ENCODE results near the gene SRSF9.

SRSF9 gene

DNA sequence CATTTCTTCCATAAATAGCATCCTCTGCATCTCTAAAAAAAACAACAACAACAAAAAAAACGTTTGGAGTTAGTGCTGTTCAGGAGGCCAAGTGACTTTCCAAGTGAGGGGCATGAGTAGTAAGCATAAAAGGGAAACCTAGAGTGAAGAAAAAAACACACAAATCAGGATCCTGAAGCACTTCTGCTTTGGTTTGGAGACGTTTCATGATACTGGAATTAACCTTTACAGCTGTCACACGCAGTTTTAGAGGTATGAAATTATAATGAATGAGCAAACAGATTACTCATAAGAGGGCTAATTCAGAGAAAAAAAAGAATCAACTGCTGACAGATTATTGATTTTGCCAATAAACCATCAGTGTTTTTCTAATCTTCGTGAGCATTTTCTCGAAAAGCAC, 3.8 kb downstream of the SRSF9 start:
- TF ChIP-seq, protein P1, sequence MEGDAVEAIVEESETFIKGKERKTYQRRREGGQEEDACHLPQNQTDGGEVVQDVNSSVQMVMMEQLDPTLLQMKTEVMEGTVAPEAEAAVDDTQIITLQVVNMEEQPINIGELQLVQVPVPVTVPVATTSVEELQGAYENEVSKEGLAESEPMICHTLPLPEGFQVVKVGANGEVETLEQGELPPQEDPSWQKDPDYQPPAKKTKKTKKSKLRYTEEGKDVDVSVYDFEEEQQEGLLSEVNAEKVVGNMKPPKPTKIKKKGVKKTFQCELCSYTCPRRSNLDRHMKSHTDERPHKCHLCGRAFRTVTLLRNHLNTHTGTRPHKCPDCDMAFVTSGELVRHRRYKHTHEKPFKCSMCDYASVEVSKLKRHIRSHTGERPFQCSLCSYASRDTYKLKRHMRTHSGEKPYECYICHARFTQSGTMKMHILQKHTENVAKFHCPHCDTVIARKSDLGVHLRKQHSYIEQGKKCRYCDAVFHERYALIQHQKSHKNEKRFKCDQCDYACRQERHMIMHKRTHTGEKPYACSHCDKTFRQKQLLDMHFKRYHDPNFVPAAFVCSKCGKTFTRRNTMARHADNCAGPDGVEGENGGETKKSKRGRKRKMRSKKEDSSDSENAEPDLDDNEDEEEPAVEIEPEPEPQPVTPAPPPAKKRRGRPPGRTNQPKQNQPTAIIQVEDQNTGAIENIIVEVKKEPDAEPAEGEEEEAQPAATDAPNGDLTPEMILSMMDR (IDR thresholded peaks at IDR 0.05; ENCODE audit: extremely low read depth, insufficient read depth, missing control alignments), result no peak
- in situ Hi-C loops (cut with MboI; ENCODE audit: low pct_unique_long_range_greater_than_20kb, low sequenced_read_pairs, unreplicated experiment), result no loop called here

DNA sequence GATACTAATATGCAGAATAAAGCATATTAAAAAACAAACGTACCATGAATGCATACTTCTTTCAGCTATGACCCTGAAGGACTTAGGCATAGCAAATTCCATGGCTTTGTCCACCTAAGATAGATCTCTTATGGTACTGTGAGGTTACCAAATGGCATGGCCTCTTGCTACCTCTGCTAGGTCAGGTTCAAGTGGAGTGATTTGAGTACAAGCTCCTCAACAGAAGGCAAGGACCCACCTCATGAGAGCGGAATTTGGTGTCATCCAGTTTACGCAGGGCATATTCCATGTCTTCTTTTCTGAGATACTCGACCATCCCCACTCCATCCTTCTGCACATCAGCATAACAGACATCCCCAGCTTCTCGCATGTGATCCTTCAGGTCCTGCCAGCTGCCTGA, 5.8 kb downstream of the SRSF9 start:
- TF ChIP-seq, protein P1 (IDR thresholded peaks at IDR 0.05; ENCODE audit: extremely low read depth, insufficient read depth, missing control alignments), result no peak
- DNase-seq (ENCODE audit: low spot score), result no peak
- in situ Hi-C loops (cut with MboI; ENCODE audit: low pct_unique_long_range_greater_than_20kb, low sequenced_read_pairs, unreplicated experiment), result no loop called here

More for the DNA sequence above, 3.8 kb downstream of the SRSF9 start:
- no peak for DNase-seq (ENCODE audit: low spot score)

DNA sequence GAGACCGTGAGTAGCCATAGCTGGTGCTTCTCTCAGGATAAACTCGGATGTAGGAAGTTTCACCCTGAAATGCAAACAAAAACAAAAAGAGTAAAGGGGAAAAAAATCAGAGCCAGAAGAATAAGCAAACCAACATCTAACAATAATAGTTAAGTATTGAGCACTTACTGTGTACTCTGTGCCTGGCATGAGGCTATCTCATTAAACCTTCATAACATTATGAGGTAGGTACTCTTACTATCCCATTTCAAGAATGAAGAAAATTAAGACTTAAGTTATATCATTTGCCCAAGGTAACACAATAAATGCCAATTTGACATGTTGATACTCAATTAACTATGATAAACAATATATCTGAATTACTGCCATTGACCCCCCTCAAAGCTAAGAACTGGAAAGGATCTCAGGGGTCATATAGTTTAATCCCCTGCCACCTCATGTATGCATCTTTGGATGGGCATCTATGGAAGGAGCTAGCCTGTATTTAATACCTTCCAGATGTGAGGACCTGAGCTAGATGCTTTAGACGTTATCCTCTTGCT, 7.4 kb downstream of the SRSF9 start:
- DNase-seq (ENCODE audit: low spot score), result no peak
- in situ Hi-C loops (cut with MboI; ENCODE audit: low pct_unique_long_range_greater_than_20kb, low sequenced_read_pairs, unreplicated experiment), result no loop called here
- TF ChIP-seq, protein P1 (IDR thresholded peaks at IDR 0.05; ENCODE audit: extremely low read depth, insufficient read depth, missing control alignments), result no peak

DNA sequence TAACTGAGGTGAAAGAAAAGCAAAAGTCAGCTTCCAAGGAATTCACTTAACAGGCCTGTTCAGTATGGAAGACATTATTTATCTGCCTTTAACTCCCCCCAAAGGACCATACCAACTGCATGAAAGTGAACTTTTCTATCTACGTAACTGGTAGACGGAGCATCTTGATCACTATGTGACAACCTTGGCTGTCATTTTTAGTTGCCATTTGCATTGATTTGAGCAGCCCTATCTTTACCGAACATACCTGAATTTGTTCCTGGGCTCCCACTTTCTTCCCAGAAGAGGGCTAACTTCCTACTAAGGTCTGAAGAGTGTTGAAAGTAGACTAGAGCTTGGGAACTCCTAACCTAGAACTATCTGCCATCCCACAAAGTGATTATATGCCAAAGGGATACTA, 9.4 kb downstream of the SRSF9 start:
- TF ChIP-seq, protein P1 (IDR thresholded peaks at IDR 0.05; ENCODE audit: extremely low read depth, insufficient read depth, missing control alignments), result no peak
- in situ Hi-C loops (cut with MboI; ENCODE audit: low pct_unique_long_range_greater_than_20kb, low sequenced_read_pairs, unreplicated experiment), result no loop called here
- no peak for DNase-seq (ENCODE audit: low spot score)

DNA sequence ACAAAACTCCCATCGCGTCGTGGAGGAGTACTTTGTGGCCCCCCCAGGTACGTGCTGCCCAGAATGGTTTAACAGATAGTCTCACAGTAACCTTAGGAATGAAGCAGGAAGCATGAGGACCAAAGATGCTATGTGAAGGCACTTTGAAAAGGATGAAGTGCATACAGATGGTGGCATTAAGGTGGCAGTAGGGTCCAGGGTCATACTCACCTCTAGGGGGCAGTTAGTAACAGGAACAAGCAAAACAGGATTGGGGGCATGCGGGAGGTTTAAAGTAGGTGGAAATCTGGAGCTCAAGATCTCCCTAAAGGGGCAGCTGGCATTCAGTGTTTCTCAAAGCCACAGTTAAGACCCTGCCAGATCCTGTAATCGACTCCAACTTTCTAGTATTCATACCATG, 12.4 kb downstream of the SRSF9 start:
- in situ Hi-C loops (cut with MboI; ENCODE audit: low pct_unique_long_range_greater_than_20kb, low sequenced_read_pairs, unreplicated experiment), result no loop called here
- DNase-seq (ENCODE audit: low spot score), result no peak
- TF ChIP-seq, protein P1 (IDR thresholded peaks at IDR 0.05; ENCODE audit: extremely low read depth, insufficient read depth, missing control alignments), result peak; percentile 45

DNA sequence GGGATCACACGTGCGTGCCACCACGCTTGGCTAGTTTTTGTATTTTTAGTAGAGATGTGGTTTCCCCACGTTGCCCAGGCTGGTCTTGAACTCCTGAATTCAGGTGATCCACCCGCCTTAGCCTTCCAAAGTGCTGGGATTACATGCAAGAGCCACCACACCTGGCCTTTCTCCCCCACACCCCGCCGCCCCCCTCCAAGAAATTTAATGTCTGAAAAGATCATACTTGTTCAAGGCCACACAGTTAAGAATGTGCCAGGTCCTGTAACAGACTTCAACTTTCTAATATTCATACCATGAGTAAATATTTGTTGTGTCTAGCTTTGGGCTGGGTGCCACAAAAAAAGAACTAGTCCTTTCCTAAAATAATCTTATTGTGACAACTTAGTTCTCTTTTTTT, 14.2 kb downstream of the SRSF9 start:
- DNase-seq (ENCODE audit: low spot score), result no peak
- TF ChIP-seq, protein P1 (IDR thresholded peaks at IDR 0.05; ENCODE audit: extremely low read depth, insufficient read depth, missing control alignments), result no peak
- in situ Hi-C loops (cut with MboI; ENCODE audit: low pct_unique_long_range_greater_than_20kb, low sequenced_read_pairs, unreplicated experiment), result no loop called here

DNA sequence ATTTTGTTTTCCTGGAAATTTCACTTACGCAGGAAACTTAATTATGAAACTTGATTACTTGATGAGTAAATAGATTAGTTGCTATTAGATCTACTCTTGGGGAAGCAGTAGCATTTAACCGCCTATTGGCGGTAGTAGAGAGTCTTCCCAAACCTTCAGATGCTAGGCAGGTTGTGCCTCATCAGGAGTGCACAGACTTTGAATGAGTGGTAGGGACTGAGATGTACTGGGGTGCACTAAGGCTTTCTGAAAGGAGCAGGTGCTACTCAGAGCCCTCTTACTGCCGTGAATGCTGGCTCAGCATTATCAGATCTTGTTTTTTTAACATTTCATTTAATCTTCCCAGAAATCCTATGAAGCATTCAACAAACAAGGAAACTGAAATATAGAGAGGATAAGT, 15.6 kb downstream of the SRSF9 start:
- peak; percentile 56 for DNase-seq (ENCODE audit: low spot score)
- in situ Hi-C loops (cut with MboI; ENCODE audit: low pct_unique_long_range_greater_than_20kb, low sequenced_read_pairs, unreplicated experiment), result no loop called here
- TF ChIP-seq, protein P1 (IDR thresholded peaks at IDR 0.05; ENCODE audit: extremely low read depth, insufficient read depth, missing control alignments), result peak; percentile 65

Measured in GM13977 (cell line).